Uterus (tissue), 2 donors: ENCODE results near the gene TMCO1.

Experiments
- CTCF ChIP-seq, 4 experiments: fragments of 200-600 bp in 2 of 4; fragments of 450-650 bp in 2 of 4; sonication (generic) in 2 of 4; IDR thresholded peaks; one replicate each; pipeline ENCODE4 v1.5.1; 2016 to 2019; ENCODE audit warnings: antibody characterized with exemption in 4 of 4, mild to moderate bottlenecking in 2 of 4, moderate library complexity in 1 of 4
- POLR2A ChIP-seq, 2 donors: fragments of 450-650 bp; IDR thresholded peaks; one replicate each; pipeline ENCODE4 v1.6.1; 2016; ENCODE audit warnings: antibody characterized with exemption in 2 of 2, mild to moderate bottlenecking in 1 of 2, moderate library complexity in 1 of 2

GRCh38 chr1:165726169-165726568 is 42.5 kb downstream of the TMCO1 start:
- TF ChIP-seq CTCF (IDR thresholded peaks at IDR 0.05) (no peak), POLR2A (IDR thresholded peaks at IDR 0.05) (no peak)
